ENCODE data around the gene NEUROD2.

DNA sequence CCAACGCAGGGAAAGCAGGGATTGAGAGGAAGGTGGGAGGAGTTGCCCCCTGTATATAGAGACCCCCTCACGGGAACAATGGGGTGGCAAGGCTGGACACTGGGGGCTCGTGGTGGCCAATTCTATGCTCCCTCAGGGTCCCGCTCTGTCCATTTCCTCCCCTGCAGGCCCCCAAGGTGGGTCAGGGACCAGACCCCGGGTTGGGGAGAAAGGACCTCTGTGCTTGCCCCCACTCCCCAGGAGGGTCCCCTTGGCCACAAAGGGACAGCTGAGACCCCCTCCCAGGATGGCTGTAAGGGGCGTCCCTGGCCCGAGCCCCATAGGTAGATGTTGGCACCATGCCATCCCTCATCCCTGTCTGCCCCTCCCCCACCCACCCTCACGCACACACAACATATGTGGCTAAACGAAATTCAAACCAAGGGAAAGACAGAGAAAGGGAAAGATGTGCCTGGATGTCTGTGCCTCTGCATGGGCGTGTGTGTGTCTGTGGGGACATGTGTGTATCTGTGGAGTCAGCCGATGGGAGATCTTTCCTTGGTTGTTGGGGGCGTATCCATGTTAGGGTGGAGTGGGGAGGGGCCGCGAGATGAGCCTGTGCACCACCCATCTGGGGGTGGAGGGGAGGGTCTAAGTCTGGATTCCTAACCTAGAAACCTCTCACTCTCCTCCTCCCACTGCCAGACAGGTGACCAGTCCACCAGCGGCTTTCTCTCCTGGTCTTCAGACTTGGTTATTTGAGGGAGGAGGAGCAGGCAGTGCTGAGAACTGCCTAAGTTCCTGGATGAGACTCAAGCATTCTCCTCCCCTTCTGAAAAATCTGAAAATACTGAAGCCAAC is 642 bp upstream of the NEUROD2 start:
- TF ChIP-seq, protein P1, sequence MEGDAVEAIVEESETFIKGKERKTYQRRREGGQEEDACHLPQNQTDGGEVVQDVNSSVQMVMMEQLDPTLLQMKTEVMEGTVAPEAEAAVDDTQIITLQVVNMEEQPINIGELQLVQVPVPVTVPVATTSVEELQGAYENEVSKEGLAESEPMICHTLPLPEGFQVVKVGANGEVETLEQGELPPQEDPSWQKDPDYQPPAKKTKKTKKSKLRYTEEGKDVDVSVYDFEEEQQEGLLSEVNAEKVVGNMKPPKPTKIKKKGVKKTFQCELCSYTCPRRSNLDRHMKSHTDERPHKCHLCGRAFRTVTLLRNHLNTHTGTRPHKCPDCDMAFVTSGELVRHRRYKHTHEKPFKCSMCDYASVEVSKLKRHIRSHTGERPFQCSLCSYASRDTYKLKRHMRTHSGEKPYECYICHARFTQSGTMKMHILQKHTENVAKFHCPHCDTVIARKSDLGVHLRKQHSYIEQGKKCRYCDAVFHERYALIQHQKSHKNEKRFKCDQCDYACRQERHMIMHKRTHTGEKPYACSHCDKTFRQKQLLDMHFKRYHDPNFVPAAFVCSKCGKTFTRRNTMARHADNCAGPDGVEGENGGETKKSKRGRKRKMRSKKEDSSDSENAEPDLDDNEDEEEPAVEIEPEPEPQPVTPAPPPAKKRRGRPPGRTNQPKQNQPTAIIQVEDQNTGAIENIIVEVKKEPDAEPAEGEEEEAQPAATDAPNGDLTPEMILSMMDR (IDR thresholded peaks at IDR 0.05; ENCODE audit: low read depth, low read length, missing input control): no peak
- TF ChIP-seq REST (IDR thresholded peaks at IDR 0.05): no peak
- TF ChIP-seq, protein P2, sequence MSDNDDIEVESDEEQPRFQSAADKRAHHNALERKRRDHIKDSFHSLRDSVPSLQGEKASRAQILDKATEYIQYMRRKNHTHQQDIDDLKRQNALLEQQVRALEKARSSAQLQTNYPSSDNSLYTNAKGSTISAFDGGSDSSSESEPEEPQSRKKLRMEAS (IDR thresholded peaks at IDR 0.05): no peak
- no peak for TF ChIP-seq JUND (IDR thresholded peaks at IDR 0.05)
- no peak for TF ChIP-seq TAF1 (conservative IDR thresholded peaks at IDR 0.05)

Measured in liver (tissue), 3 donors.